ENCODE data around the gene PCDHA5.

The PCDHA5 gene

GRCh38 chr5:140857987-140858240, 36.5 kb downstream of the PCDHA5 start:
- in situ Hi-C loops (cut with HindIII; ENCODE audit: low sequenced_read_pairs): no loop called here

GRCh38 chr5:140862441-140863295, 41.3 kb downstream of the PCDHA5 start:
- in situ Hi-C loops (cut with HindIII; ENCODE audit: low sequenced_read_pairs): no loop called here

GRCh38 chr5:140868721-140869554, 47.5 kb downstream of the PCDHA5 start, which contains the start of gene PCDHA11:
Gene PCDHA11, plus strand, starts transcription at chr5:140868957. Its CDS starts 147 bp downstream, at chr5:140869104.
- in situ Hi-C loops (cut with HindIII; ENCODE audit: low sequenced_read_pairs): no loop called here

- in situ Hi-C loops (cut with HindIII; ENCODE audit: low sequenced_read_pairs): no loop called here
Measured at GRCh38 chr5:140869555-140869886, 48.1 kb downstream of the PCDHA5 start.

GRCh38 chr5:140870221-140871201, 49.1 kb downstream of the PCDHA5 start:
- in situ Hi-C loops (cut with HindIII; ENCODE audit: low sequenced_read_pairs): no loop called here
